GM21423 (cell line): ENCODE data around the gene GAPVD1.
A peak's percentile ranks its signal among the peaks of the same experiment; 100 is the strongest.
"Not testable (repeated sequence)": the region's sequence is repeated elsewhere in the genome, so short reads cannot be mapped to it uniquely, and the experiment has no call there.

ENCODE experiments used
- ATAC-seq: cut with Tn5 transposase; IDR thresholded peaks from one replicate; pipeline ENCODE4 v1.9.1; 2021; ENCODE audit warnings: mild to moderate bottlenecking, moderate library complexity; ENCODE audit not compliant: unreplicated experiment

GAPVD1 gene

DNA sequence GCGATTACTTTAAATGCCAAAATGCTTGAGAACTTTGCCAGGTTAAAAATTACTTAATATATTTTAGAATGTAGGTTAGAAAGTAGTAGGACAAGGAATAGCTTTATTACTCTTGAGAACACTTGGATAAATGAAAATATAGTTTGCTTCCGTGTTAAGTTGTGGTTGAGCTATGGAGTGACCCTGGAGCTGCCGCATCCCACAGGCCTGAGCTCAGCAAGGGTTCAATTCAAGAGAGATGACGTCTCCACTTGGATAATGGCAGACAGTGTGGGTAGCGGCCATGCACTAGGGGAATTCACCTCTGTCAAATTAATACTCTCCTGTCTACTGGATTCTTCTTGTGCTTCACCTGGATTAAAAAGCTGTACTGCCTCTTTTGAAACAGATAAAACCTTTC lies 105.0 kb downstream of the GAPVD1 start:
- no peak for ATAC-seq

DNA sequence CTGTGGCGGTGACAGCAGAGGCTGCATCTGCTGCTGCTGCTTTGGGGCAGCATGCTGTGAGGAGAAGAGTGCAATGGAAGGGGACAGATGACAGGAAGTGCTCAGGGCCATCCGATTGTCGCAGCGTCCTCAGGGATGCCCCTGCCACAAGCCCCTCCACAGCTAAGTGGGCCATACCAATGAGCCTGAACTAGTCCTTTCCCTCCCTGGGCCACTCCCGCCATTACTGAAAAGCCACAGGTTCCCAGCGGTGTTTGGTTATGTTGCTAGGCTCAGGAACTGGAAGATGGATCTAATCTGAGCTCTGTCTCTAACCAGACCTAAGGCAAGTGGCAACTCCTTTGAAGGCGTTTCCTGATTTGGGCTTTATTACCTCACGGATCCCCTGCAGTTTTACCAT lies 109.2 kb downstream of the GAPVD1 start:
- no peak for ATAC-seq

DNA sequence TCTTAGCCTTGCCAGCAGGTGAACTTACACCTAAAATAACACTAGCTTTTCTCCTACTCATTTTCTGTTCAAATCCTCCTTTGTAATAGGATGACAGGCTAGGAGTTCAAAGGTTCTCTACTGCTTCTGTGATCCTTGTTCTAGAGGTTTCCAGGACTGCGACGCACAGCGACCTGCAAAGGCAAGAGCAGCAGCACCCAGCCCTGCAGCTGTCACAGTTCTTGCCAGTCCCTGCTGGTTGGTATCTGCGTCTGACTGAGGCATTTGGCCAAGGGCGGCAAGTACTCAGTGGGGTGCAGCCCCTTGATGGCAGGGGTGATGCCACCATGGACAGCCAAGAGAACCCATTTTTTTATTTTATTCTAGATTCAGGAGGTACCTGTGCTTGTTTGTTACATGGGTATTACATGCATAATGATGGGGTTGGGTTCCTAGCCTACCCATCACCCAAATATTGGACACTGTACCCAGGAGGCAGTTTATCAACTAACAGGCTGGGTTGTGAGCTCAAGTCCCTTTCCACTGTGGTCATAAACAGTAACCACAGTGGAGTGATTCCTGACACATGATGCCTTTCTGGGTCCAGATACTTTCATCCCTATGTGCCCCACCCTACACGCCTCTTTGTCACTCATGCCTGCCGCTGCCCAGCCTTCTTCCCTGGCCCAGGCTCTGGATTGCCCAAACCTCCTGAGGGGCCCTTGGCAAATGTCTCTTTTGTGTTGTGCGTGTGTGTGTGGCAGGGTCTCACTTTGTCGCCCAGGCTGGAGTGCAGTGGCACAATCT lies 111.0 kb downstream of the GAPVD1 start:
- ATAC-seq: no peak

DNA sequence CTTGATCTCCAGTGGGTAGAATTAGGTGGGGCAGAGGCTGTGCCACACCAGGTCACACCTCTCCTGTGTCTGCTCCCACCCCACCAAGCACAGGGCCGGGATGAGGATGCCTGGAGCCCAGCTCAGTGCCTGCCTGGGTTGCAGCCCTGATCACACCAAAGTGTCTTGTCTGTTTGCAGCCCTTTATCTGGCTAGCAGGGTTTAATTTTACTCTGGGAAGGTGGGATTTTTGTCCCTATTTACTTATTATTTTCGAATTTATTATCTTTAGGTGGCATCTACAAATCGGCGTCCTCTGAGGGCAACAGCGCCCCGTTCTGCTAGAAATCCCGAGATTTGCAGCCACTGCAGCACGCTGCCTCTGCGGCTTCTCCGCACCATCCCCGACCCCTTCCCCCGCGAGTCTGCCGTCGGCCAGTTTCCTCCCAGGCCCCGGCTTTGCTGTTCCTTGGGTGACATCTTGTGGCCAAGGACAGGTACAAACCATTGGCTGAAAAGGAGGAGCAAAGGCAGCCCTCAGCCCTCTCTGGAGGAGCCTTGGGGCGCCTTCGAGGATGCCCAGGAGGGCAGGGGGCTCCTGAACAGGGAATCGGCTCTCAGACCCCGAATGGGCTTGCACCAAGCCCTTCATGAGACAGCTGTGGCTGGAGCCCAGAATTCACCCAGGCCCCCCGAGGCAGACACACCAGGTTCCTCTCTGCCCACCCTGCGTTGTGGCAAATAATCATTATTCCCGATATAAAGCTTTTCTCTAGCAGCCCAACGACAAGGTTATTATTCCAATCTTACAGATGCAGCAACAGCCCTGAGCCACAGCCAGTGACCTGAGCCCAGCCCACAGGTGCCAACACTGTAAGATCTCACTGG lies 113.0 kb downstream of the GAPVD1 start:
- peak; percentile 60 for ATAC-seq

DNA sequence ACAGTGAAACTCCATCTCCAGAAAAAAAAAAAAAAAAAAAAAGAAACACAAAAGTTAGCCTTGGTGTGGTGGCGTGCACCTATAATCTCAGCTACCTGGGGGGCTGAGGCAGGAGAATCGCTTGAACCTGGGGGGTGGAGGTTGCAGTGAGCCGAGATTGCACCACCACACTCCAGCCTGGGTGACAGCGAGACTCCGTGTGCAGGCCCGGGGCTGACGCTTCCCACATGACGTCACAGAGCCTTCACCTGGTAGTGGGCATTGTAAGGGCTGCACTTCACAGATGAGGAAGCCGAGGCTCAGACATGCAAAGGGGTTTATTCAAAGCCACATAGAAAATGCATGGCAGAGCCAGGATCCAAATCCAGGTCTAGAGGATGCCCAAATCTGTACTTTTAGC lies 114.2 kb downstream of the GAPVD1 start:
- ATAC-seq: no peak

- no peak for ATAC-seq
These were observed 114.9 kb downstream of the GAPVD1 start for GRCh38 chr9:125376261-125377226.

- ATAC-seq: no peak
These were observed 116.1 kb downstream of the GAPVD1 start for GRCh38 chr9:125377584-125378250.

DNA sequence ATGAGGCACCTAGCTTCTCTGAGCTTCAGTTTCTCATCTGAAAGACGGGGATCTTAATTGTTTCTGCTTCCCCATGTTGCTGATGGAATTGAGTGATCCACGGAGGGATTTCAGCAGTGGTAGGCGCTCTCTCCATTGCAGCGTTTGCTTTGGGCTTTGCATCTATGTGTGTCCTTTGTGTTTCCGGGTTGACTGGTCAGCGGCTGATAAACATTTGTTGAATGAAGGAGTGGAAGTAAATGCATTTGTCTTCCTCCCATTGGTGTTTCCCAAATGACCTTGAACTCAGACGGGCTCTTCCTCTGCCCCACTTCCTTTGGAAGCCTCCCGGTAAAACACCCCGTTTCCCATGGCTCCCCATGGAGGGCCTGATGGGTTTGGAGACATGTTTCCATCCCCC lies 117.2 kb downstream of the GAPVD1 start:
- ATAC-seq: no peak

DNA sequence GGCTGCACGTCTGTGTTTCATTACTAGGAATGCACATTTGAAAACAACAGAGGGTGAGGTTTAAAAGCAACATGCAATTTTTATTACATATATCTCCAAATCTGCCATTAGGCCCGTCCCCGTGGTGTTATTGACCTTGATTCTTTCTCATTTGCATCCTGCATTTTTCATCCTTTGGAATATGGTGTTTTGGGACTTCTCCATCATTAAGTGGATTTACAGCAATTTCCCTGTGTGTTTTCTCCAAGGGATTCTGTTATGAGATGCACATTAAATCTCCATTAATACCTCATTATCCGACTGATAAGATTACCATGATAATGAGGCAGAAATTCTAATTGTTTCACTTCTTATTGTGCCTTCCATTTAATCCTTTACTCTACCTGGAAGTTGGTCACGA lies 117.6 kb downstream of the GAPVD1 start:
- no peak for ATAC-seq

DNA sequence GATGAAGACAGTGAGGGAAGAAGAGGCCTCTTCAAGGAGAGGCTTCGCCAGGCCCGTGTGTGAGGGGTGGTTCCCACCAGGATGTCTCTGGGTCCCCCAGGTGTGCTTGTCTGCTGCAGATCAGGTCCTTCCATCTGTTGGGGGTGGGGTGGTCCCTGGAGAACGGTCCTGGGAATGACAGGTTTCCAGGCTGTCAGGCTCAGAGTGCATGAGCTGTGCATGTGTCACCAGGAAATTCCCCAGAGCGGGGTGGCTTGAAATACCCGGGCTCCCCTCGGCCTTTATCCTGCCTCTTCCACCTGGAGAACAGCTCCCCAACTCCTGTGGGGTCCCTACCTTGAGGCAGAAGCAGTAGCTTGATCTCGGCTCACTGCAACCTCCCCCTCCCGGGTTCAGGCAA lies 118.8 kb downstream of the GAPVD1 start:
- ATAC-seq: no peak

DNA sequence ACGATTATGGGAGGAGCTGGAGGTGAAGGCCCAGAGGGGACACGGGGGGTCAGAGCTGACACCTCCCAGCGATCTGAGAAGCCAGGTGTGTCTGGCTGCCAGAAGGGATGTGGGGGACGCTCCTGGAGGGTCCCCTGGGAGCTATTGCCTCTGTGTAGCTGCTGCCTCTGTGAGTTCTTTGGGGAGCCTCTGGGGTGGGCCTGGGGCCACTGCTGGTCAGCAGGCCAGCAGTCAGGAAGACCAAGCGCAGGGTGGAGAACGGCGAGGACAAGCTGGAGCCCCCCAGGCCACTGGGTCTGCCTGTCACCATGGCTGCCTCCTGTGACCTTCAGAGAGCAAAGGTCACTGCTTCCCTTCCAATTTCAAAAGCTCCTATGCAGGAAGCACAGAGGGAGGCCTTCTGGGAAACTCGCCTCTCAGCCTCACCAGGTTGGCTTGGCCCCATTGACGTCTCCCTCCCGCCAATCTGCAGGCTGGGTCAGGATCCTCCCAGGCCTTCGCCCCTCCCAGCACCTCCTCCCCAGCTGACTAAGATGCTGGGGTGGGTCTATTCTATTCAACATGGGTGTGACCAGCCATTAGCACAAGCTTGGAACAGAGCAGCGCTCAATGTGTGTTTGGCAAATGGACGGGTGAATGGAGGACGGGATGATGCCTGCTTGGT lies 126.4 kb downstream of the GAPVD1 start:
- no peak for ATAC-seq

DNA sequence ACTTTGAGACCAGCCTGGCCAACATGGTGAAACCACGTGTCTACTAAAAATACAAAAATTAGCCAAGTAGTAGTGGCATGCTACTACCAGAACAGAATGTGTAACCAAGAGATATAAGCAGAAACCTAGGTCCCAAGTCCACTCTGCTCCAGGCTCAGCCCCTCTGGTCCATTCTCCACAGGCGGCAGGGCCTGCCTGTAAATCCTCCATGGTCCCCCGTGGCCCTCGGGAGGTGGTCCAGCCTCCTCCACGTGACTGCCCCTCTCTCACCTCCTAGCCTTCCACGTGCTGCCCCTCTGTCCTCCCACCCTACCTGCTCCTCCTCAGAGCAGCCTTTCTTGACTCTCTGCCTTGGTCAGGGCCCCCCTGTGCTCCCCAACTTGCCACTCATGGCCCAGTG lies 127.4 kb downstream of the GAPVD1 start:
- ATAC-seq: no peak

DNA sequence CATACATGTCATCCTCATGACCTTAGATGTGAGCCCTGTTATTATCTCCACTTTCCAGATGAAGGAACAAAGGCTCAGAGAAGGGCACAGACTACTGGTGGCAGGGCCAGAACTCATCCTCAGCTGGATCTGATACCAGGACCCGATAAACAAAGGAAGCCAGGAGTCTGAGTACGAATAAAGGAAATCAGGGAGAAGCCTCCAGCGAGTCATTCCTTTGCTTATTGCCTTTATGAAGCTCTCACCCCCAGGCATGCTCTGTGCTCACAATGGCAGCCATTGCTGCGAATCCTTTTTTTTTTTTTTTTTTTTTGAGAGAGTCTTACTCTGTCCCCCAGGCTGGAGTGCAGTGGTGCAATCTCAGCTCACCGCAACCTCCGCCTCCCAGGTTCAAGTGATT lies 130.1 kb downstream of the GAPVD1 start:
- ATAC-seq: no peak

DNA sequence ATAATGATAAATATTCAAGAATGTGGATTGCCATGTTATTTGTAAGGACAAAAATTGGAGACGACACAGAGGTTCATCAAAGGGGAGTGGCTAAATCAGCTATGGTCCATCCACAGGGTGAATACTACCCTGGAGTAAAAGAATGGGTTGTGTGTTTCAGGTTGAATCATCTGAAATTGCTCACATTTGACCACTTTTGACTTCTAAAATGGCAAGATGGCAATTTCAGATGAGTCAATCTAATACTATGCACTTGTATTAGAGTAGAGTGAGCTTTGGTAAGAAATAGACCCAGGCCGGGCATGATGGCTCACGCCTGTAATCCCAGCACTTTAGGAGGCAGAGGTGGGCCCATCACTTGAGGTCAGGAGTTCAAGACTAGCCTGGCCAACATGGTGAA lies 131.8 kb downstream of the GAPVD1 start:
- ATAC-seq: no peak

DNA sequence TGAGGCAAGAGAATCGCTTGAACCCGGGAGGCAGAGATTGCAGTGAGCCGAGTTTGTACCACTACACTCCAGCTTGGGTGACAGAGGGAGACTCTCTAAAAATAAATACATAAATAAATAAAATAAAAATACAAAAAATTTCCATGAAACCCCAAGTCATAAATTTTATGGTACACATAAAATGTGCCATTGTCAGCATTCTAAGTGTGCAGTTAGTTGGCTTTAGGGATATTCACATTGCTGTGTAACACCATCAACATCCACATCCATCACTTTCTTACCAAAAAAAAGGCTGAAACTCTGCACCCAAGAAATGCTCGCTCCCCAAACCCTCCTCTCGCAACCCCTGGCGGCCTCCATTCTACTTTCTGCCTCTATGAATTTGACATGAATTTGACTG lies 135.2 kb downstream of the GAPVD1 start:
- no peak for ATAC-seq

DNA sequence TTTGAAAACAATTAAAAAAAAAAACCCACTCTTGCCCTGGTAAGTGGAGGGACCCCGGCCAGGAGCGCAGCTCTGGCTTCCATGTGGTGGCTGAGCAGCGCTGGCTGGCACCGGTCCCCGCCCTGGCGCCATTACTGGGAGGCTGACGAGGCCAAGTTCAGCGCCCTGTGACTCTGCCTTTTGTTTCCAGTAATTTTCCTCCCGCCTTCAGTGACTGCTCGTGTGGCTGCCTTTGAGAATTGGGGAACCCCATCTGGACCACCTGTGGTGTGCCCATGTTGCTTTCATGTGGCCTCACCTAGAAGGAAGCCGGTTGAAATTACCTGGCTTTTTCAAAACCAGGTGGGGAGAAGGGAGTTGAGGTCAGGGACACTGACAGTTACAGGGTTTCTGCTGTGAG lies 136.1 kb downstream of the GAPVD1 start:
- no peak for ATAC-seq

DNA sequence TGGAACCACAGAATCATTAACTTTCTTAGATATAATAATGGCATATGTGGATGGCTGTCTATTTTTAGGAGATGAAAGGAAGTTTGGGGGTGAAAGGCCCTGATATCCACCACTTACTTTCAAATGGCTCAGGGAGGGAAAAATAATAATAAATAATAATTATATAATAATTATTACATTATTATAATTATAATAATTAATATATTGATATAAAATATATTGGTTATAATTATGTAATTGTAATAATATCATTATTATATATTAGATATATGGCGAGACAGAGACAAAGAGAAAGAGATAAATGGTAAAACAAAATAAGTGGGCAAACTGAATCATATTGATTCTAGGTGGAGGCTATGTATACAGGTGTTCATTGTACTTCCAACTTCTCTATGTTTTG lies 136.6 kb downstream of the GAPVD1 start:
- no peak for ATAC-seq

- no peak for ATAC-seq
These were observed 137.5 kb downstream of the GAPVD1 start for GRCh38 chr9:125399165-125399564.

DNA sequence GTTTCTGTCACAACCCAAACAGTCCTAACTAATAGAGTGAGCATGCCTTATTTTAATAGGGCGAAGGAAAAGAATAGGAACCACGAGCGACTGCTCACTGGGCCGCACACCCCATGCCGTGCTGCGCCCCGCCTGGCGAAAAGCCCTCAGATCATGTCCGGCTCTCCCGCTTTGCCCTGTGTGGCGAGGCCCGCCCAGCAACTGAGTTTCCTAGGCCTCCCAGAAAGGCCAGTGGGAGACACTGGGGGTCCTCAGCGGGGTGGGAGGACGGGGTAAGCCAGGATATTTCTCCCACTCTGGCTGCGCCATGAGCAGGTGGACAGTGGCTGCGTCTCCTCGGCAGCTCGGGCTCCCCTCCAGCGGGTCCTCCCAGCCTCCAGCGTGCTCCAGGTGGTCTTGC lies 138.0 kb downstream of the GAPVD1 start:
- ATAC-seq: no peak

- ATAC-seq: not testable (repeated sequence)
These were observed 138.6 kb downstream of the GAPVD1 start for GRCh38 chr9:125400232-125400631.
